Measurements from ENCODE around the gene COL18A1.
"Not testable (repeated sequence)": the region's sequence is repeated elsewhere in the genome, so short reads cannot be mapped to it uniquely, and the experiment has no call there.

COL18A1 gene

DNA sequence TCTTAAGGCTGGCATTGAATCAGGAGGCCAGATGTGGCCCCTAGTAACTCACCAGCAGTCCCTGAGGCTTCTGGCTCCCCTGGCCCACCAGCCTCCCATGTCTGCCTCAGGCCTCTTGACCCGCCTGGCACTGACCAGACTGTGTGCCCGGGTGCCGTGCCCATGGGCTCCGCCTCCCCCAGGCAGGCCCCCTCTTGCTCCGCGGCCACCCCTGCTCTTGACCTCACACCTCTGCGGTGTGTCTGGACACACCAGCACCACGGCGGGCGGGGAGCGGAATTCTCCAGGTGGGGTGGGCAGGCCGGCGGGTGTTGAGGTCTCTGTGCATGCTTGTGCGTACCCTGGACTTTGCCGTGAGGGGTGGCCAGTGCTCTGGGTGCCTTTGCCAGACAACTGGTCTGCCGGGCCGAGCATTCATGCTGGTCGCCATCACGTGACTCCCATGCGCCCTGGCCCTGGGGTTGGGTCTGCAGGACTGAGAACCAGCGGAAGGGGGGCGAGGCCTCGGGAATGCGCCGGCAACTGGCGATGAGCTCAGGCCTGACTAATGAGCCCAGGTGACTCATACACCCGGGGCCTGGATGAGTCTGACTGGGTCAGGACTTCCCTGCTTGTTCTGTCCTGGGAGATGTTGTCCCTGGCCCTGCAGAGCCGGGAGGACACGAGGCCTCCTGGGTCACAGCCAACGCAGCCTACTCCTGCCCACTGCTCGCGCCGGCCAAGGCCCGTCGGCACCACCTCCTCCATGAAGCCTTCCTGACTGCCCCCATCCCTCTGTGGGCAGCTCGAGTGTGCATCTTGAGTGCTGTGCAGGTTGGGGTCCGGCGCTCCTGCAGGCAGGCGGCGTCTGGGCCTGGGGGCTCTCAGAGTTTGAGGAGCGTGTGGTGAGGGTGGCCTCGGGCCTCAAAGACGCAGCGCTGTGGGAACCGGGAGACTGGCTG is 22.6 kb downstream of the COL18A1 start:
- peak; percentile 83 for DNase-seq (ENCODE audit: low read depth)

DNA sequence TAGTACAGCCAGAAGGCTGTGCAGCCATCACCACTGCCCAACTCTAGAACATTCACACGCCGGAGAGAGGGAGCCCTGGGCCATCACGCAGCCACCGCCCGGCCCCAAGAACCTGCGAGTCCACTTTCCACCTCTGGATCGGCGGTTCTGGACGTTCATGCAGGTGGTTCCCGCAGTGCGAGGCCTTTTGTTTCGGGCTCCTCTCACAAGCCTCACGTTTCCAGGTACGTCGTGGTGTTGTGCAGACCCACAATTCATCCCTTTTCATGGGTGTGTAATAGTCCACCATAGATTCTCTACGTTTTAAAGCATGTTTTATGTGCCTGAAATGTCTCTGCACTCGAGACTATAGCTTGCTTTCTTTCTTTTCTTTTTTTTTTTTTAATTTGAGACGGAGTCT is 23.6 kb downstream of the COL18A1 start:
- no peak for DNase-seq (ENCODE audit: low read depth)

DNA sequence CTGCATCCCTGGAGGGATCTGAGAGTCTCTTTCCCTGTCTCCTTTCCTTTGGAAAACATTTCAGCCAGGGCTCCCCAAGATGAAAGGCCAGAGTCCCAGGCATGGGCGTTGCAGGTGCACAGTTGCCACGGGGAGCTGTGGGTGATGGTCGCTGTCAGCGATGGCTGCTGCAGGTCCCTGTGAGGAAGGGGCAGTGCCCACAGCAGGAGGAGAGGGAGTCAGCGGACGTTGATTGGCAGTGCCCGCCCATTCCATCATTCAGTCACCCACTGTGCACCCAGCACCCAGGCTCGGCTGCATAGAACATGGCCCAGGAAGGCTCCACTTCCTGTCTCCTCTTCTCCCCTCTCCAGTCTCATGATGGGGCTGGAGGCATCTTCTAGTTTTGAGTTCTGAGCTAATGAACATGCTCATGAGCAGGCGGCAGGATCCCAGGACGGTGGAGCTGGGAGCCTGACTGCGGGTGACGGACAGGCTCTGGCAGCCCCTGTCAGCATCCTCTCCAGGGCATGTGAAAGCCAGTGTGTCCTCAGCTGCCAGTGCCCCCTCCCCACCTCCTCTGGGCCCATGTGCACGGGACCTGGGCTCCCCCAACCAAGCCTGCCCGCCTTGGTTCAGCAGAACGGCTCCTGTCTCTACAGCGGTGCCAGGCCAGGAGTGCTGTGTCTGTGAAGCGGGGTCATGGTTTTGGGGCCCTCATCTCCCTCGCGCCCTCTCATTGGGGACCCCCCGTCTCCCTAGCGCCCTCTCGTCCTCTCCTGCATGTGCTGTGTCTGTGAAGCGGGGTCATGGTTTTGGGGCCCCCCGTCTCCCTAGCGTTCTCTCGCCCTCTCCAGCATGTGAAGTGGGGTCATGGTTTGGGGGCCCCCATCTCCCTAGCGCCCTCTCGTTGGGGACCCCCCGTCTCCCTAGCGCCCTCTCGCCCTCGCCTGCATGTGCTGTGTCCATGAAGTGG is 24.5 kb downstream of the COL18A1 start:
- no peak for DNase-seq (ENCODE audit: low read depth)

DNA sequence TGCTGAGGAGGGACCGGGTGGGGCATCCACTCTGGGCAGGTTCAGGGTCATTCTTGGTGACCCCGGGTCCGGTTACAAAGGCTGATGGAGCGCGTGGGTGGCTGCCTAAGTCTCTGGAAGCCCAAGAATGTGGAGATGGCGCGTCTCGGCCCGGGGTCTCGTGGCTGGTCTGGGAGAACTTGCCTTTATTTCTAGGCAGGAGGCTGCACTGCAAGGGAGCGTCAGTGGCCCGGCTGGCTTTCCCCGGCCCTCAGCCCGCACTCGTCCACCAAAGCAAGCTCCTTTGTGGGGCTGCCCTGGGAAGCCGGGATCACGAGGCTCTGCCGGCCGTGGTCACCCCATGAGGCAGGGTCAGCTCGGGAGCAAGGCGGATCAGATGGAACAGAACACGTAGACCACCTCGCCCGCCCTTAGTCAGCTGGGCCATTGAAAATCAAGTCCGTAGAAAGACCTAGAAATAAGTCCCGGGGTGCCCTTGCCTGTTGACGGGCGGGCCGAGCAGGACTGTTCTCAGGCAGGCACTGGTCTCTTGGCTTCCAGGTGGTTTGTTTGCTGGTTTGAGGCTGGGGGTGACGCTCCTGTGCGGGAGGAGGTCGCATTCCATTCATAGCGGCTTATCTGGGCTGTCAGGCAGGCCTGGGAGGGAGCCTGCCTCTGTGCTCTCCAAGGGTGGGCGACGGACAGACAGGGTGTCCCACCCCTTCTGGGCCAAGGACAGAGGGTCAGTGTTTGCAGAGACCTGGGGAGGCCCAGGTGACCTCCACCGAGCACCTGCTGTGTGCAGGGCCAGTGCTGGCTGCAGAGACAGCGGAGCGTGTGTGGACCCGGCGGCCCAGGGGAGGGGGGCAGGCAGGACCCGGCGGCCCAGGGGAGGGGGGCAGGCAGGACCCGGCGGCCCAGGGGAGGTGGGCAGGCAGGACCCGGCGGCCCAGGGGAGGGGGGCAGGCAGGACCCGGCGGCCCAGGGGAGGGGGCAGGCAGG is 25.8 kb downstream of the COL18A1 start:
- DNase-seq (ENCODE audit: low read depth), result no peak

DNA sequence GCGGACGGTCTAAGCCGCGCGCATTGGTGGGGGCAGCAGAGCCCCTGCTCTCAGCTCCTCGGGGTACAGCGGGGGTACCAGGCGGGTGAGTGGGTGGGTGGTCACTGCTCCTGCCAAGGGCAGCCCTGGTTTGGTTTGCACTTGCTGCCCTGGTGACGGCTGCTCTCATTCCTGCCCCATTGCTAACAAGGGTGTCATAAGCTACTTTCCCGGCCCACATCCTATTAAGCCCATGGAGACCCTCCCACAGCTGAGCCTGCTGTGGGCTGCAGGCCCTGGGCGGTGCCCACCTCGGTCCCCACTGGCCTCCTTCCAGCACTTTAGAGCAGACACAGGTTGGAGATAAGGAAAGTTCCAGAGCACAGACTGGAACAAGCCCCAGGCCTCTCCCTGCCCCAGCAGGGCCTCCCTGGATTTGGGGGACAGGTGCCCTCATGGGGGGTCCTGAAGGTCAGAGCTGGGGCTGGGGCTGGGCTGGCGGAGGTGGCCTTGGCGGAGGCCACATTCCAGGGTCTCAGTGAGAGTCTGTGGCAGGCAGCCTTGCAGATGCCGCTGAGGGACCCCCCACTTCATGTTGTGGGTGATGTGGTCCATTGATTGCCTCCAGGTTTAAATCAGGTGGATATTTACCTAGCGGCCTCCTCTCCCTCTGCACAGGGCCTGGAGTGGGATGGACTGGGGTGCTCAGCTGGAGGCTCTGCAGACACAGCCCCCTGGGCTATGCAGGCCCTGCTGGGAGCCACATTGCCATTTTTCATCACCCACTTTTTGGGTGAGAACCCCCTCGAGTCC is 27.0 kb downstream of the COL18A1 start:
- no peak for DNase-seq (ENCODE audit: low read depth)

DNA sequence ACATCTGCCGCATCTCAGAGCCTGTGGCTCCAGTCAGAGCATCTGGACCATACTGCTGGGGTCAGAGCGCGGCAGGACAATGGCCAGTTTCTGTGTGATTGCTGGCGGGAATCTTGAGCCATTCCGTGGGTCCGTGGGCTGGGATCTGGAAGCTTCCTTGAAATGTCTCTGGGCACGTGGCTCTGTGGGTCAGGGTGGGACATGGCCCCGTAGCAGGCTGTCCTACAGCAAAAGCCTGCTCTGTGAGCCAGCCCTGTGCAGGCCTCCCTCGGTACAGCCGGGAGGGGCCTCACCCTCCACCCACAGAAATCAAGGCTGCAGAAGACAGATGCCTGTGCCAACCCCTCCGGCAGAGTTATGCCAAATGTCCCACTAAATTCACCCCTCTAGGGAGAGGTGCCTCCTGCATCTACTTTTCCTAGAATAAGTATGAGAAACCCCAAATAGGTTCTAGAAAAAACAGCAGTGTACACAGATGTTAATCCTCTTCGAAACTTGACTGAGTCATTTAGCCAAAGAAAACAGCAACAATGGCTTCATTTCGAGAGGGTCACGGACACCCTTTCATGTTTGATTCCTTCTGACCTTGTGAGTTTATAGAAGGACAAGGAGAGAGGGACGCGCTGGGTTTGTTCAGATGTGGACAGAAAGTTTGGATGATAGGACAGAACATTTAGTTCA is 27.8 kb downstream of the COL18A1 start:
- no peak for DNase-seq (ENCODE audit: low read depth)

DNA sequence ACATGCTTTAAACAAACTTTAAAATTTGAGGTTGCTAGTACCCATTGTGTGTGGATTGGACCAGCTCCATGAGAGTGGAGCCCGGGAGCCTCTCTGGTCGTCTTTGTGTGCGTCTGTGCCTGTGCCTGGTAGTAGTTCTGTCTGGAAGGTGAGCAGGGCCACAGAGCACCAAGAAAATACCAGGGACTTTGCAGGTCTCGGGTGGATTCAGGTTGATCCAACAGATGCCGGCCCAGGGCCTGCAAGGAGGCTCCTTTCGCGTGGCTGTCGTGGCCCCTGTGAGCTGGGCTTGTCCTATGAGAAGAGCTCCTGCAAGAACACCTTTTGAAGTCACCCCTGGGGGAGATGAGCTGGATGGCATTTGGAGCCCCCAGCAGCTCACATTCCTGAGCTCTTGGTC is 28.3 kb downstream of the COL18A1 start:
- DNase-seq (ENCODE audit: low read depth), result no peak

DNA sequence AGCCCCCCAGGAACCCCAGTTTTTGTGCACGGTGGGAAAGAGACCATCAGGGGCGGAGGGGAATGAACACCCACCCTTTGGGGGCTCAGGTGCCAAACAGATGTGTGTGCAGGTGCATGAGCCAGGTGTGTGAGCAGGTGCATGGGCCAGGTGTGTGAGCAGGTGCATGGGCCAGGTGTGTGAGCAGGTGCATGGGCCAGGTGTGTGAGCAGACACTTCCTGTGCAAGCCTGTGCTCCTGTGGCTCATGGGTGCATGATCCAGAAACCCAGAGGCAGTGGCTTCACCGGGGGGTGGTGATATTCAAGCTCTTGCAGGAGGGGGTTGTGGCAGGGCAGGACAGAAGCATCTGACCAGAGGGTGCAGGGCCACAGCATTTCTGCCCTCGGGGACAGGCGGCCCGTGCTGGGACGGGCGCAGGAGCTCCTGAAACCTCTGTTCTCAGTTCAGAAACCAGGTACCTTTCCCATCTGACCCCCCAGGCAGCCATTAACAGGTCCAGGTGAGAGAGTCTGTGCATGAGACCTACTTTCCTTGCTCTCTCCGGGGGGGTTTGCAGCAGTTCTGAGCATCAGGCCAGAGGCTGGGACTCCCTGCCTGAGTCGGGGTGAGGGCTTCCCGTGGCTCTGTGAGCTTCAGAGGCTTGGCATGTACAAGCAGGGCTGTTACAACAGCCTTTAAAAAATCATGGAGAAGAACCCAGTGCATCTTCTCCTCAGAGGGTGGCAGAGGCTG is 29.1 kb downstream of the COL18A1 start:
- DNase-seq (ENCODE audit: low read depth), result no peak

DNA sequence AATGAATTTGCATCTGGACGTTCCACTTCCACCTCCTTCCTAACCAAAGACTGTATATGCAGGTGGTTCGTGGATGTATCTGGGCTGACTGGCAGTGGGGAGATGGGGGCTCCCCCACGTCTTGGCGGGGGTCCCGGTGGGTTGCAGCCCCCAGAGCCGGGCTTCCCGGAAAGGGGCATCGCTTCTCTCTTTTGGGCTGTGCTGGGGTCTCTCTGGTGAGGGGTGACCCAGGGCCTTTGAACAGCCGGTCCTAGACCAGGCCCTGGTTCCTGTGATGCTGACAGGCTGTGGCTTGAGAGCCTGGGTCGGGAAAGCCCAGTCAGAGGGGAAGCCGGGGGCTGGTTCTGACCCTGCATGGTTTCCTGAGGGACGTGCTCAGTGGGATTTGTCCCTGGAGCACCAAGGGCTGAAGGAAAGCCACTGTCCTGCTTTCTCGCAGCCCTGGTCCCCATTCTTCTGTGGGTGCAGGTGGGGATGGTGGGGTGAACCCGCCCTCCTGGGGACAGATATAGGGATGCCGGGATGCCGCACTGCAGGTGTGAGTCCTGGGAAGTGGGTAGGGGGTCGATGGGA is 29.8 kb downstream of the COL18A1 start:
- no peak for DNase-seq (ENCODE audit: low read depth)

DNA sequence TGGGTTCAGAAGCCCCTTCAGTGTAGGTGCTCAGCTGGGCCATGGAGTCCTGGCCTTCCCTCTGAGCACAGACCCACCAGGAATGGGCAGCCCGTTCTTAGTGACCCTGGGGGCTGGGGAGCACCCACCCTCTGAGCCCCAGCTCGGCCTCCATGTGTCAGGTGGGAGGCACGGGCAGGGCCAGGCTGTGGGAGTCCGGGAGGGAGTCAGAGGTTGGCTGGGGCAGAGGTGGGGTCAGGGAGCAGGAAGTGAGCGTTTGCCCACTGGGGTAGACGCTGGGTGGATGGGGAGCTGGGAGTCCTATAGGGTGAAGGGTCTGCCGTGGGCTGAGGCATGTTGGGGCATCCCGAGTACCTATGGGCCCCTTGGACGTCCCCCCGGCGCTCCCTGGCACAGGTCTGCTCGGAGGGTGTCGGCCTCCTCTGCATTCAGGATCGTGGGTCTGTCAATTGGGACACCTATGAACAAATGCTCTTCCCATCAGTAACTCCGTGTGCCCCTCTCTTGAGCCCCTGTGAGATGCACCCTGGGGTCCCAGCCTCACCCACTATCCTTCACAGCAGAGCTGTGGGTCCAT is 30.5 kb downstream of the COL18A1 start:
- DNase-seq (ENCODE audit: low read depth), result no peak

DNA sequence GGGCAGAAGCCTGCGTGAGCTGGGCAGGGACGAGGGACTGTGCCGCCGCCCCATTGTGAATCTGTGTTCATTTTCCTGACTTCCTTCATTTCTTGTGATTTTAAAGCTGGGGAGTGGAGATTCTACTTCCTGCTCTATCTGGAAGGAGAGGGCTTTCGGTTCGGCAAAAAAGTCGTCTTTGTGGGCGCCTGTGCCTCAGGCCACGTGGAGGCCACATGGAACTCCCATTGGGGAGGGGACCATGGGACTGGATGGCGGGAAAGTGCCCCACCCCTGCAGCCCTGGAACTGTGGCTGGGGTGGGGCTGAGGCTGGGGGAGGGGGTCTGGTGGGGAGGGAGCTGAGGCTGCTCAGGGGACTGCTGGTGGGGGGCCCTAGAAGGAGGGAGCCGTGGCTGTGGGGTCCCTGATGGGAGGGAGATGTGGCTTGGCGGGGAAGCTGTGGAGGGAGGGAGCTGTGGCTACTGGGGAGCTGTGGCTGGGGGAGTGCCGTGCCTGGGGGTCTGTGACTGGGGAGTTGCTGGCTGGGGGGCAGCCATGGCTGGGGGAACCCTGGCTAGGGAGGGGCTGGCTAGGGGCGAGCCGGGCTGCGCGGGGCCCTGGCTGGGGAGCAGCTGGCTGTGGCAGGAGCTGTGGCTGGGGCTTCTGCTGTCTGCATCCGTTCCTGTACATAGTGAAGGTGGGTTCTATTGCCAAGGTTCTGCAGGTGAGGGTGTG is 31.5 kb downstream of the COL18A1 start:
- no peak for DNase-seq (ENCODE audit: low read depth)

DNA sequence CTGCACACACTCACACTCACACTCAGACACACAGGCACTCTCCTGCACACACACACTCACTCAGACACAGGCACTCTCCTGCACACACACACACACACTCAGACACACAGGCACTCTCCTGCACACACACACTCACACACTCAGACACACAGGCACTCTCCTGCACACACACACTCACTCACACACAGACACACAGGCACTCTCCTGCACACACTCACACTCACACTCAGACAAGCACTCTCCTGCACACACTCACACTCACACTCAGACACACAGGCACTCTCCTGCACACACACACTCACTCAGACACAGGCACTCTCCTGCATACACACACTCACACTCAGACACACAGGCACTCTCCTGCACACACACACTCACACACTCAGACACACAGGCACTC is 32.9 kb downstream of the COL18A1 start:
- not testable (repeated sequence) for DNase-seq (ENCODE audit: low read depth)

DNA sequence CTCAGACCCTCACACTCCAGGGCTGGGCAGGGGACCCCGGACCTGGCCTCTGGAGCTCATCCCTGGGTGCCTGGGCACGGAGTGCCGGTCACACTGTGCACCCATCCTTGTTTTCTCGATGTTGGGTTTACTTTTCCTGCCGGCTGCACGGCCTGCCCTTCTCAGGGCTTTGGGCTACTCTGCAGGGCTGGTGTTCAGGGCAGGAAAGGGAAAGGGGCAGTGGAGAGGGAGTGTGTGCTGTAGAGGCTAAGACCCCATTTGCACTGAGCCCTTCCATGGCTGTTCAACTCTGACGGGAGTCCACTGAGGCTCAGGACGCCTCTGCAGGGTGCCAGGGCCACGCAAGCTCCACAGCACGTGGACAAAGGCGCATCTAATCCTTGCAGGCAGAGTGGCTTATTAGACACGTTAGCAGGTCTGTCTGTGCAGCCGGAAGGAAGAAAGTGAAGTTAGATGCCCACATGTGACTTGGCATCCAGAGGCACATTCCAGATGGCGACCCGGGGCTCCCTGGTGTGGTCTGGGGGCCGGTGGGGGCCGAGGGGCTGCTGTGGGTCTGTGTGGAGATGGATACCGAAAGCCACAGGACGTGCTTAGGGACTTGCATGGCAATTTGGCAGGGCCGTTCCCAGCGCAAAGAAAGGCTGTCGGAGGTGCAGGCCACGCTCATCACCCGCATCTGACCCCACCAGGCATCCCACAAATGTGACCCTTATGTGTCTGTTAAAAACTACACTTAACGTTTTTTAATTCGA is 33.6 kb downstream of the COL18A1 start:
- no peak for DNase-seq (ENCODE audit: low read depth)

DNA sequence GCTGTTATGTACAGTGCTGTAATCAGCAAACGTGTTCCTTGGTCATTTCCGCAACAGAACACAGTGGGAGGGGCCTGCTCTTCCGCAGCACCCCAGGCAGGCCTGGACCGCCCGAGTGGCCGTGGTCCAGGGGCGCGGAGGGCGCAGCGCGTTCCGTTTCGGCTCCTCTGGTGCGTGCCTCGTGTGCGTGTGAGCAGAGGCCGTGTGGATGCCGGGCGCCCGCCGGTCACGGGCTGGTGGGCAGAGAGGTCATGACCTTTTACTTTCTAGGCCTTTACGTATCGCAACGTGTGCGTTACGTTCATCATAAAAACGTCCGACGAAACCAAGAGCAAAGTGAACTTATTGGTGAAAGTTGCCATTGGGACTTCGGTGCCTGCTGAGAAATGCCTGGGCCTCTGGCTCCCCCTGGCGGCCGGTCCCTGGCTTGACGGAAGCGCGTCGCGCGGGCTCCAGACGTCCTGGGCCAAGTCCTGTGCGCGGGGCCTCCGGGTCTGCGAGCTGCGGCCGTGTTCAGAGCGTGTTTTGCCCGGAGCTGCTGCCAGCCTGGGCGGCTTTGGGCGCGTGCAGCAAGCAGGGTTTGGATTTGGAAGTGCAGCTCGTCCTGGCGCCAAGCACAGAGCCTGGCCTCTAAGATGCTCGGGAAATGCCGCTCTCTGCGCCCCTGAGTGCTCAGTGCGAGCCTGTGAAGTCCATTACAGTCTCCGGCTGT is 34.4 kb downstream of the COL18A1 start:
- no peak for DNase-seq (ENCODE audit: low read depth)

DNA sequence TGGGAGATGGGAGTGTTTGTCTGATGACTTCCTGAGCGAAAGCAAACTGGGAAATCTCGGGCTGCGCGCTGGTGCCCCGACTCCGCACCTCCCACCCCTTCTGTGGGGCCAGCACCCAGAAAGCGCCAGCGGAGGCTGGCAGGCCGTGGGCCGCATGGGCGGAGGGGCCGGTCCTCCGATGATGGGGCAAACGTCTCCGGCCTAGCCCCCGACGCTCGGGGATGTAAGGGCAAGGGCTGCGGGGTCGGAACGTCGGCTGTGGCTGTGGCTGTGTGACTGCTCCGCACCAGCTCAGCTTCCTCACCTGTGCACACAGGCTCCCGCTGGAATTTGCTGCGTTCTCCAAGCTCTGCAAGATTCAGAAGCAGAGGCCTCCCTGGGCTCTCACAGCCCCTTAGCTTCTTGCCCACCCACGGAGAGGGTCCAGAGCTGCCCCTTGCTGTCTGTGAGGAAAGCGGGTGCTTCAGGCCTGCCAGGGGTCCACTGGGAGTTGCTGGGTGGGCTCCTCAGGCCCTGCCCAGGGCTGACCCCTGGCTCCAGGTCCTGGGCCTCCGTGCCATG is 35.0 kb downstream of the COL18A1 start:
- no peak for DNase-seq (ENCODE audit: low read depth)

DNA sequence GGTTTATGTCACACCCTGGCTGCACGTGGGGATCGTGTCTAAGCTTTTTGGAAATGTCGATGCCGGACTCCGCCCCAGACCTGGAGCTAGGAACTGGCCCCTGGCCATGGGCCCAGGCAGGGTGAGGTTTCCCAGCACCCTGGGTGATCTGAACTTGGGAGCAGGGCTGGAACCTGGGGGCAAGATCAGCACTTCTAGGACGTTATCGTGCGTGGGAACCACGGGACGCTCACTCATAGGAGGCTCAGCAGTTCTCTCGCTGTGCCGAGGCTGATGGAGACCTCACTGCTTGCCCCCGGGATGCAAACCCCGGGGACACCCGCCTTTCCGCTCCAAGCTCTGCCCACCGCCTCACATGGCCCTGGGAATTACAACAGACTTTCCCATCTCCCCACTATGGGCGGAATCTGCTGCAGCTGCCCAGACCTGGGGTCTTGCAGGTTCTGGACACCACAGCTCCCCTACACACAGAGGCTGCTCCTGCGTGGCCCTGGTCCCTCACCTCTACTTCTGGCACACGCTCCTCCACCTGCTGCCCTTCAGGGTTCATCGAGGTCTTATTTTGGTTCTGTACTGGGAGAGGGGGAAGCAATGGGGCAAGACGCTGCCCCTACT is 35.9 kb downstream of the COL18A1 start:
- no peak for DNase-seq (ENCODE audit: low read depth)

Data from non-pigmented ciliary epithelial cell (primary cell).